HG03442 (cell line): ENCODE data around the gene RPL15.

Experiments used
- ATAC-seq: cut with Tn5 transposase; IDR thresholded peaks from one replicate; pipeline ENCODE4 v1.9.1; 2021; ENCODE audit warnings: mild to moderate bottlenecking, moderate library complexity; ENCODE audit not compliant: unreplicated experiment

Gene RPL15

DNA sequence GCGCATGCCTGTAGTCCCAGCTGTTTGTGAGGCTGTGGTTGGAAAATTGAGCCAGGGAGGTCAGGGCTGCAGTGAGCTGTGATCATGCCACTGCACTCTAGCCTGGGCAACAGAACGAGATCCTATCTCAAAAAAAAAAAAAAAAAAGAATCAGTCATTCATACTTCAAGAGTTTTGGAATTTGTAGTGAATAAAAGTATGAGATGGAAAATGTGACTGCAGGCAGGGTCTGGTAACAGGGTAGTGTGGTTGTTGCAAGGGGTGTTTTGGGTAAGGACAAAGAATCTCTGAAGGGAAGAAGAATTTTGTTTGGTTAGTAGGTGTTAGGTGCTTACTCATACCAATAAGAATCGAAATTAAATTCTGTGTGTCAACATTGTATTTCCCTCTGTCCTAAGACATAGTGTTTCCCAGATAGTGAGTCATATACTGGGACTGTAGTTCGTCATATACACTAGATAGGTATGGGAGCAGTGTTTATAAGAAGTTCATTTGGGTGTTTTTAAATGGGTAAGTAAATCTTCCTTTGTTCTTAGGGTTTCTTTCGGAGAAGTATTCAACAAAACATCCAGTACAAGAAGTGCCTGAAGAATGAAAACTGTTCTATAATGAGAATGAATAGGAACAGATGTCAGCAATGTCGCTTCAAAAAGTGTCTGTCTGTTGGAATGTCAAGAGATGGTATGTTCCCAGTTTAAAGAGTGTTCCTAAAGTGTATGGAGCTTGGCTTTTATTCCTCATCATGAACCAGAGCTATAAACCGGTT is 42.4 kb downstream of the RPL15 start:
- ATAC-seq = peak; percentile 60

DNA sequence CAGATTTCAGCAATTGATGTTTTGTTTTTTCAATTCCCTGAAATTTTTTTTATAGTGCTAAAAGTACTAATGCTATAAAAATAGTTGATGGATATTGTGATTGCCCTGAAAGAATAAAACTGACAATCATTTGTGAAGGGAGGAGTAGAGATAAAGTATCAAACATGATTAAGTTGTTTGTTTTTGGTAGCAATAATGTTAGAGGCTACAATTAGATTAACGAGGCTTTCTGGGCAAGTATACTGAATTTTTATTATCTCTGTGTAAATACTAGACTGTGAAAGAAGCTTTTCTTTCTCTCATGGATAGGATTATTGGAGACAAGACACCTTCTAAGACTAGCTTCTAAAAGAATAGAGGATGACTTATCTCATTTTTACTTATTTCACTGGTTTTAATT is 43.7 kb downstream of the RPL15 start:
- no peak for ATAC-seq

DNA sequence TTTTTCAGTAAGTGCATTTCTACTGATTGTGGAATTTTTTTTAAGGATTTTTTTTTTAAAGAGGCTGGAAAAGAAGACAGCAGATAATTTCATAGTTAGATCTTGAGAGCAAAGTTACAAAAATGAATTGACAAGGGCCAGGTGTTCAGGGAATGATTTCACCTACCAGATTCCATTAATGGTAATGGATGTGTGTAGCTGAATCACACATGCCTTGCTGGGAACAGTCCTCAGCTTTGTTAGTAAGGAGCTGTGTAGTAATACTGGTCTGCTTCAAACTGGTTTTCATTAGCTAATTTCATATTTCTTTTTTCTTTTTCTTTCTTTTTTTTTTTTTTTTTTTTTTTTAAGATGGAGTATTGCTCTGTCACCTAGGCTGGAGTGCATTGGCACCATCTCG is 44.1 kb downstream of the RPL15 start:
- no peak for ATAC-seq

GRCh38 chr3:23961913-23962312 is 45.0 kb downstream of the RPL15 start:
- ATAC-seq = no peak

DNA sequence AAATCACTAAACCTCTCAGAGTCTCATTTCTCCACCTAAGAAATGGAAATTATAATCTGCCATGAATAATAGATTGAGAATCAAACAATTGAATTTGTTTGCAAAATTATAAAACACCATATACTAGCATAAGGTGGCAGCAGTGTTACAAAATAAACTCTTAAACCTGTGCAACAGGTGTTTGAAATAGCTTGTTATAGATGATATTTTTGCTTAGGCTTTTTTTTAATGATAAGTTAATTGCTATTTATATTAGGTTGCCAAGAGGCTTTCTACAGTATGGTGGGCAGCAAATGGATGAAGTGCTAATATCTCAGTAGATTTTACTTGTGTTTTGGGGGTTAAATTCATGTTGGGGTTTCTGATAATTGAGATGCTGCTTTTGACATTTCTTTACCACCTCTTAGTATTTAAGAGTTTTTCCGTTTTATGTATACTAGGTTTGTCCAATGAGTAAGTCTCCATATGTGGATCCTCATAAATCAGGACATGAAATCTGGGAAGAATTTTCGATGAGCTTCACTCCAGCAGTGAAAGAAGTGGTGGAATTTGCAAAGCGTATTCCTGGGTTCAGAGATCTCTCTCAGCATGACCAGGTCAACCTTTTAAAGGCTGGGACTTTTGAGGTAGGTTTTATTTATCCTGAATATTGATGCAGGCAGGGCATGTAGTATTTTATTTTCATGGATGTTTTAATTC is 47.8 kb downstream of the RPL15 start:
- ATAC-seq = no peak

DNA sequence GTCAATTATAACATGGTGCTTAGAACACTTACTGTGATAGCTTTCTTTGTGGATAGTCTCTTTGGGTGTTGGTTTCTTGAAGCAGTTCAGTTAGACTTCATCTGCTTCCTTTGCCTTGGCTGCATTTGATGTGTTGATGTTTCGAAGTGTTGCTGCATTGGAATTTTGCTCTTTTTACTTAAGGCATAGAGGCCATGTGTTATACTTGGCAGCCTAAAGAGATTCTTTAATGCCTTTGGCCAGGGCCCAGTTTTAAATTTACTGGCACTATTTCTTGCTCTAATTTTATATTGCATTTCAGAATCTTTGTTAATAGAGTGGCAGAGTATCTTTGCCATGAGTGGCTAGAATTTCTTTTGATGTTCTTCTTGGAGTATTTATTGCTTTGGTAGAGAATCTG is 49.4 kb downstream of the RPL15 start:
- ATAC-seq = no peak

DNA sequence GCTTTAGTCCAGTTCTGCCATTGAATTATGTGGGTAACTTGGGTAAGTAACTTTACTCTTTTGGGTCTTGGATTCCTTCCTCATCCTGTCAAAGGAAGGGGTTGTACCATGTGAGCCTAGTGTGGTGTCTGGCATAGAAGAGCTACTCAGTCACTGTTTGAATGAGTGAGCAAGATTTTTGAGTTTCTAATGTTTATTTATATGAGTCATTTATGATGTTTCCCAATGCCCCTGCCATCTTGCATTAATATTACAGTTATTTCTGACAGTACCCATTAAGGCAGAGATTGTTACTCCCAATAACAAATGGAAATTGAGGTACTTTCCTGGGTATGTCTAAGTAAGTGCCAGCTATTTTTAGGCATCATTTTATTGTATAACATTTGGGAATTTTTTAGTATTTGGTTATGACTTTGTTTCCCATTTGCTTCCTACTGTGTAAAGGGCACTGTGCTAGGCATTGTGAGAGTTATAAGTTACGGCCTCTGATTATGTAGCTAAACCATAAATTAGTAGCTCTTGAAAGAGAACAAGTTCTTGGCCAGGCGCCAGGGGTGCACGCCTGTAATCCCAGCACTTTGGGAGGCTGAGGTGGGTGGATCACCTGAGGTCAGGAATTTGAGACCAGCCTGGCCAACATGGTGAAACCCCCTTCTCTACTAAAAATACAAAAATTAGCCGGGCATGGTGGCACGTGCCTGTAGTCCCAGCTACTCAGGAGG is 51.7 kb downstream of the RPL15 start:
- ATAC-seq = no peak

DNA sequence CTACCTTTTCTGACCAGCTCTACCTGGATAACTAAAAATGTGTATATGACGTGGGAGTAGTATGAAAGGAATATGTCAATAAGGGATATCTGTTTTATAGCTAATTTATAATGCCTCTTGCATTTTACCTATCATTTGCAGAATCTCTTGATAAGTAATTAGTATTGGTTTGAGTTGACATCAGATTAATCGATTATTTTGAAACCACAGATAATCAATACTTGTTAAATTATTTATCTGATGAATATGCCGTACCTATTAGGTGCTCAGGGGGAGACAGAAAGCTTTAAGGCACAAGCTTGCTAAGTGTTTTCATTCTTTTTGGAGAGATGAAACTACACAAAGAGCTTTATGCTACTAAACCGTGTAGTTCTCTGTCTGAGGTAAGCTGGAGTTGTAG is 52.5 kb downstream of the RPL15 start:
- ATAC-seq = no peak
